ENCODE results near the gene MTHFSD. TPM values are rescaled to one million over a fixed set of nuclear protein-coding genes. Genes with fewer than 3 reads are reported as not detected.

The MTHFSD gene
- total RNA-seq, 1 experiment from 2014 or later: 4.7 TPM

DNA sequence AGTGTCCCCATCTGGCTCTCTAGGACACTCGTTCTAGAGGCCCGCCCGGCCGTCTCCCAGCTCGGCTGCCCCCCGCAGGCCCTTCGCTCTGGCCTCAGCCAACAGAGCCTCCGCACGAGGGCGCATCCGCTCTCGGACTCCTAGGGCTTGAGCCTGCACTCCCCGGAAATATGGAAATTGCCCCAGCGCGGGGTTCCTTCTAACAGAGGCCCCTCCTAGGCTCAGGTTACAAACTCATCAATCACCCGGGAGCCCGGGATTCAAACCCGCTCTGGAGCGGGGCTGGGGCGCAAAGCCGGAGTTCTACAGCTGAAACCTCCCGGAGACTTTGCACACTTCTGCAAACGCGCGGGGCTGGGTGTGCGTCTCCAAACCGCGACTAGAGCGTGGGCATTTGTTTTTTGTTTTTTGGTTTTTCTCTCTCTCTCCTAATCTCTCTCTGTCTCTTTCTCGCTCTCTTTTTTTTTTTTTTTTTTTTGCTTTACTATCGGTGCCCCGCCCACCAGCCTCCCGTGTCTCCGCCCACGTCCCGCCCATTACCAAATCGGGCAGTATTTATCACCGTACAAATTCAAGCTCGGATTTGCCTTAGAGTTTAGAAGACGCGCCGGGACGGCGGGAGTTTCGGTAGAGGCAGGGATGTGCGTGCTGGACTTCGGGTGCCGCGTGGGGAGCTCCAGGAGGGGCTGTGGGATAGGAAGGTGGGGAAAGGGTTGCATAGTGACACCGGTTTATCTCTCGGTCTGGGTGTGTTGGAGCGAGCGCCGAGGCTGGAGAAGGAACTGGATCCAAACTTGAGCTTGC is 20.9 kb upstream of the MTHFSD start:
- H2BK5ac ChIP-seq (ENCODE audit: insufficient read length, low read length): no peak overlapping the region
- peak overlapping the region; percentile 54 for H3K4me2 ChIP-seq (ENCODE audit: insufficient read depth, insufficient read length, low read length)
- no peak overlapping the region for H3T11ph ChIP-seq (ENCODE audit: low read length)
- Mint-ChIP-seq H3K27me3 (ENCODE audit: low read depth) (peaks cover 97% of the 10 kb centered on the region), H3K4me3 (peak overlapping the region; percentile 77 to 94), H3K27ac (no peak overlapping the region), H3K36me3 (ENCODE audit: insufficient read depth in 1 of 3, low read depth in 3 of 3) (peaks cover 0 to 1% (median 0%) of the 10 kb centered on the region in 3 experiments; a peak in 2 of 7 replicates), H3K4me1 (peaks cover 40 to 53% of the 10 kb centered on the region in 2 experiments), H3K9me3 (peaks cover 3 to 5% of the 10 kb centered on the region in 2 experiments; a peak in 3 of 5 replicates)
- no peak overlapping the region for H3K4ac ChIP-seq (ENCODE audit: low read depth, low read length)
- no peak overlapping the region for H3K9ac ChIP-seq (ENCODE audit: extremely low read depth, insufficient read length, low read length)
- DNase-seq: peak; percentile 95
- H3K79me1 ChIP-seq (ENCODE audit: insufficient read depth, low read depth, low read length, poor library complexity, severe bottlenecking): no peaks in the 10 kb centered on the region
- no peak overlapping the region for H4K5ac ChIP-seq (ENCODE audit: insufficient read length, low read depth, low read length)
- H2BK120ac ChIP-seq (ENCODE audit: low read depth, low read length, poor library complexity, severe bottlenecking): no peak overlapping the region
- H3K79me2 ChIP-seq (ENCODE audit: insufficient read depth, low read length): no peaks in the 10 kb centered on the region
- no peak overlapping the region for H3K27ac ChIP-seq (ENCODE audit: insufficient read length, low read depth, low read length)
- no peak overlapping the region for H3K56ac ChIP-seq (ENCODE audit: insufficient read length, low read depth, low read length)
- no peak overlapping the region for H2BK15ac ChIP-seq (ENCODE audit: low read depth, low read length)
- H3K18ac ChIP-seq (ENCODE audit: insufficient read length, low read depth, low read length): no peak overlapping the region
- no peak overlapping the region for H4K91ac ChIP-seq (ENCODE audit: insufficient read length, low read depth, low read length)
- peaks cover 12% of the 10 kb centered on the region; the same call in 1 of the 2 replicates for H3K4me1 ChIP-seq (ENCODE audit: insufficient read depth, low read length)
- peaks cover 14% of the 10 kb centered on the region for H3K23me2 ChIP-seq (ENCODE audit: insufficient read length, low read depth, low read length, poor library complexity, severe bottlenecking)
- H3K27me3 ChIP-seq (ENCODE audit: insufficient read depth, low read length): peaks cover 85% of the 10 kb centered on the region
- no peaks in the 10 kb centered on the region for H3K9me3 ChIP-seq (ENCODE audit: control insufficient read depth, low read depth, low read length)
- no peak overlapping the region; the same call in 1 of the 2 replicates for H3K14ac ChIP-seq (ENCODE audit: insufficient read depth, low read length)
- no peak overlapping the region for H2AK5ac ChIP-seq (ENCODE audit: insufficient read length, low read length)
- no peak overlapping the region for H3K23ac ChIP-seq (ENCODE audit: insufficient read length, low read depth, low read length)
- H4K8ac ChIP-seq (replicated peaks; ENCODE audit: insufficient read length, low read depth, low read length): no peak overlapping the region
- H2AFZ ChIP-seq (ENCODE audit: low read length): no peak overlapping the region
- no peaks in the 10 kb centered on the region for H4K20me1 ChIP-seq (ENCODE audit: control insufficient read depth, insufficient read depth, insufficient read length)
- WGBS (ENCODE audit: extremely low coverage, insufficient read length, low lambda C conversion rate): no CpG with 5 or more reads among the region's 54 CpGs
- H2BK20ac ChIP-seq (ENCODE audit: low read depth, low read length, poor library complexity, severe bottlenecking): no peak overlapping the region
- H2BK12ac ChIP-seq (ENCODE audit: insufficient read length, low read depth, low read length): no peak overlapping the region
- TF ChIP-seq, protein P1, sequence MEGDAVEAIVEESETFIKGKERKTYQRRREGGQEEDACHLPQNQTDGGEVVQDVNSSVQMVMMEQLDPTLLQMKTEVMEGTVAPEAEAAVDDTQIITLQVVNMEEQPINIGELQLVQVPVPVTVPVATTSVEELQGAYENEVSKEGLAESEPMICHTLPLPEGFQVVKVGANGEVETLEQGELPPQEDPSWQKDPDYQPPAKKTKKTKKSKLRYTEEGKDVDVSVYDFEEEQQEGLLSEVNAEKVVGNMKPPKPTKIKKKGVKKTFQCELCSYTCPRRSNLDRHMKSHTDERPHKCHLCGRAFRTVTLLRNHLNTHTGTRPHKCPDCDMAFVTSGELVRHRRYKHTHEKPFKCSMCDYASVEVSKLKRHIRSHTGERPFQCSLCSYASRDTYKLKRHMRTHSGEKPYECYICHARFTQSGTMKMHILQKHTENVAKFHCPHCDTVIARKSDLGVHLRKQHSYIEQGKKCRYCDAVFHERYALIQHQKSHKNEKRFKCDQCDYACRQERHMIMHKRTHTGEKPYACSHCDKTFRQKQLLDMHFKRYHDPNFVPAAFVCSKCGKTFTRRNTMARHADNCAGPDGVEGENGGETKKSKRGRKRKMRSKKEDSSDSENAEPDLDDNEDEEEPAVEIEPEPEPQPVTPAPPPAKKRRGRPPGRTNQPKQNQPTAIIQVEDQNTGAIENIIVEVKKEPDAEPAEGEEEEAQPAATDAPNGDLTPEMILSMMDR (conservative IDR thresholded peaks at IDR 0.05): peak; percentile 77
